GM10248 (cell line): ENCODE results near the gene PRKCA.

Source experiments
- CTCF ChIA-PET: fragments of 300-600 bp; sonication (Branson Sonifier 250); formaldehyde crosslinking; extraction: SDS; loops from one replicate; lab custom pipeline; 2021; ENCODE audit warnings: antibody characterized with exemption; lab: Yijun Ruan, JAX
- POLR2A ChIA-PET: fragments of 350-650 bp; sonication (Branson Sonifier 250); formaldehyde crosslinking; extraction: SDS; loops from one replicate; lab custom pipeline; 2020; ENCODE audit warnings: antibody characterized with exemption; lab: Yijun Ruan, JAX
- DNase-seq: peaks from one replicate; pipeline ENCODE4 v3.0.0; 2012; ENCODE audit errors: extremely low spot score
- TF ChIP-seq, protein P1 (sequence below): IDR thresholded peaks from 2 replicates; pipeline ENCODE4 v1.5.1; 2012; ENCODE audit warnings: mild to moderate bottlenecking, low read depth; ENCODE audit errors: extremely low read depth, missing control alignments, control extremely low read depth

PRKCA gene

DNA sequence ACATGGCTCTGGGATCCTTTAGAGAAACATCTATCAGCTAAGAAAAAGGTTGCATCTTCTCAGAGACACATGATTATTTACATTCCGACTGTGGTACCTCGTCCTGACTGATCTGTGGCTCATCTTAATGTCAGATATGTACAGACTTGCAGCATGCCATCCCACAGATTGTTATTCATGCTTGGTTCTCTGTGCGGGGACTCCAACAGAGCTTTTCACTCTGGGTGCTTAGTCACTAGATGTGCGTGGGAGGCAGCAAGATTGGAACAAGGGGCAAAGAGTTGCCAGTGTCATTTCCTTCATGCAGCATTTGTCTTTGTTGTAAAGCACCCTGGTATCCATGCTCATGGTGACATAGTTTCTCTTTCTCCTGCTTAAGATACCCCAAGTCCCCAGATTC is 353.4 kb downstream of the PRKCA start:
- CTCF ChIA-PET, result interaction anchor here (0.6 kb wide), 1 partner anchor 18 kb away, joined by 3 read pairs; no protein-coding TSS in a partner anchor
- no peak for DNase-seq
- POLR2A ChIA-PET, result no interaction called here
- TF ChIP-seq, protein P1, sequence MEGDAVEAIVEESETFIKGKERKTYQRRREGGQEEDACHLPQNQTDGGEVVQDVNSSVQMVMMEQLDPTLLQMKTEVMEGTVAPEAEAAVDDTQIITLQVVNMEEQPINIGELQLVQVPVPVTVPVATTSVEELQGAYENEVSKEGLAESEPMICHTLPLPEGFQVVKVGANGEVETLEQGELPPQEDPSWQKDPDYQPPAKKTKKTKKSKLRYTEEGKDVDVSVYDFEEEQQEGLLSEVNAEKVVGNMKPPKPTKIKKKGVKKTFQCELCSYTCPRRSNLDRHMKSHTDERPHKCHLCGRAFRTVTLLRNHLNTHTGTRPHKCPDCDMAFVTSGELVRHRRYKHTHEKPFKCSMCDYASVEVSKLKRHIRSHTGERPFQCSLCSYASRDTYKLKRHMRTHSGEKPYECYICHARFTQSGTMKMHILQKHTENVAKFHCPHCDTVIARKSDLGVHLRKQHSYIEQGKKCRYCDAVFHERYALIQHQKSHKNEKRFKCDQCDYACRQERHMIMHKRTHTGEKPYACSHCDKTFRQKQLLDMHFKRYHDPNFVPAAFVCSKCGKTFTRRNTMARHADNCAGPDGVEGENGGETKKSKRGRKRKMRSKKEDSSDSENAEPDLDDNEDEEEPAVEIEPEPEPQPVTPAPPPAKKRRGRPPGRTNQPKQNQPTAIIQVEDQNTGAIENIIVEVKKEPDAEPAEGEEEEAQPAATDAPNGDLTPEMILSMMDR, result no peak

- CTCF ChIA-PET, result interaction anchor here (1.1 to 1.5 kb wide), 2 partner anchors 12 to 15 kb away, joined by 3 to 4 read pairs; no protein-coding TSS in a partner anchor
- DNase-seq, result peak; percentile 25
- TF ChIP-seq, protein P1, result no peak
- POLR2A ChIA-PET, result no interaction called here
These were observed 359.2 kb downstream of the PRKCA start for GRCh38 chr17:66661411-66662256.

DNA sequence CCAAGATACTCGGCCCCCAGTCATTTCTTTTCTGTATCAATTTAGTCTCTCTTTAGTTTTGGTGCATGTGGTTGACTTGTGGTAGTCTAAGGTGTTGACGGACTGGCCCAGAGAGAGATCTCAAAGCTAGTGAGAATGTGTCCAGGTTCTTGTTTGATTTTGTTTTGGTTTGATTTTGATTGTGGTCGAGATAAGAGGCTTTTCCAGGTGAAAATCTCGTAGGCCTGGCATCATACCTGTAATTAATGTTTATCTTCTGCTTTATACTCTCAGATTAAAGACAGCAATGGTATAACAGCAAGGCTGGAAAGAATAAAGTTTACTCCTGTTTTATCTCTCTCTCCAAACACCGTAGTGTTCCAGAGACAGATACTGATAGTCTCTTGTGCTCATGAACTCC is 360.1 kb downstream of the PRKCA start:
- POLR2A ChIA-PET, result no interaction called here
- CTCF ChIA-PET, result interaction anchor here (1.5 kb wide), 1 partner anchor 14 kb away, joined by 4 read pairs; no protein-coding TSS in a partner anchor
- no peak for DNase-seq
- TF ChIP-seq, protein P1, result no peak

DNA sequence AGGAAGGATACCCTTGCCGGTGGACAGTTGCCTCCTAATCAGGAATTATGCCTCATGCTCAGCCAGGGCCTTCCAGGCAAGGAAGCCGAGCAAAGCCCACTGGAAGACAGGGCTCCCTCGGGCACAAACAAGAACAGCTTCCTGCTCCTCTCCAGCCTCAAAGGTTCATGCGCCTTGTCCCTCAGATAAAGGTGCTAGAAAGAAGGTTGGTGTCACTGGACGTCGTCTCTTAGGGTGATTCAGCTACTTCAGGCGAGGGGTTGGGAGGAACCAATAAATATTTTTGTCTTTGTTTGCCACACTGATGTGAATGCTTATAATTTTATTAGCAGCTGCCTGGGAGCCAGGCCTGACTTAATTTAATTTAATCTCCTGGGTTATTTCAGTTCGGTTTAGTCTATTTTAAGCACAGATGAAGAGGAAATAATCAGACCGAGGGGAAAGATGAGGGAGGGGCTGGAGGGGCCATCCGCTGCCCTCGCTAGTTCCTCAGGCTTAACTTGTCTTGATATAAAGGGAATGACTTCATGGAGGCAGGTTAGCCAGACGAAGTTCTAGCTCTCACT is 360.7 kb downstream of the PRKCA start:
- POLR2A ChIA-PET, result no interaction called here
- CTCF ChIA-PET, result no interaction called here
- TF ChIP-seq, protein P1, result no peak
- DNase-seq, result no peak

DNA sequence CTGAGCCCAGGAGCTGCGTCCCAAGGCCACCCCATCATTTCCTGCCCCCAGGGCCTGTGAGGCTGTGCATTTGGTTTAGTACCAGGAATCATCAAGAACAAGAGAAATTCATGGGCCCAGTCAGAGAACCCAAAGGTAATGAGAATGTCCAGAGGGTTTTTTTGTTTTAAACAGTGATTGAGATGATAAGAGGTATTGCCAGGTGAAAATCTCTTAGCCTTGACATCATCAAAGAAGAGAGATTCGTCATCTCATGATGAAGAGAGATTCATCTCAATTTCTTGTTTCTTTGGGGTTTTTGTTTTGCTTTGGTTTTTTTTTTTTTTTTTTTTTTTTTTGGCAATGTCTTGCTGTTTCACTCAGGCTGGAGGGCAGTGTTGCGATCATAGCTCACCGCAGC is 361.9 kb downstream of the PRKCA start:
- DNase-seq, result no peak
- CTCF ChIA-PET, result no interaction called here
- POLR2A ChIA-PET, result interaction anchor here (0.6 to 0.7 kb wide), 3 partner anchors 22 to 362 kb away, joined by 3 to 5 read pairs (median 3); partner anchors contain the start of gene PRKCA
- TF ChIP-seq, protein P1, result no peak

- no peak for DNase-seq
- ChIA-PET POLR2A (no interaction called here), CTCF (no interaction called here)
- TF ChIP-seq, protein P1, result no peak
These were observed 362.8 kb downstream of the PRKCA start for GRCh38 chr17:66665194-66665593.
